Stimulated activated CD8-positive, alpha-beta memory T cell treated with anti-CD3 and anti-CD28 coated beads, Interleukin-12 subunit alpha, Interleukin-12 subunit beta, amount 100 ng/mL, for 24 hours (primary cell): ENCODE results near the gene ENTR1.
"Not testable (repeated sequence)": the region's sequence is repeated elsewhere in the genome, so short reads cannot be mapped to it uniquely, and the experiment has no call there.

Source experiments
- DNase-seq: peaks from one replicate; pipeline ENCODE4 v3.0.0-alpha.2; 2020; ENCODE audit errors: extremely low read depth

Gene ENTR1

GRCh38 chr9:136419092-136419420, 8.6 kb upstream of the ENTR1 start:
- DNase-seq, result no peak

GRCh38 chr9:136418182-136419091, 8.0 kb upstream of the ENTR1 start:
- no peak for DNase-seq

GRCh38 chr9:136416914-136417313, 6.5 kb upstream of the ENTR1 start:
- DNase-seq, result no peak

- DNase-seq, result no peak
Observed at GRCh38 chr9:136416427-136416826, 6.0 kb upstream of the ENTR1 start.

- DNase-seq, result no peak
Observed at GRCh38 chr9:136412962-136413361, 2.5 kb upstream of the ENTR1 start.

- DNase-seq, result no peak
Observed at GRCh38 chr9:136411378-136411777, 964 bp upstream of the ENTR1 start.

GRCh38 chr9:136409557-136410455, 608 bp downstream of the ENTR1 start:
- DNase-seq, result no peak

- no peak for DNase-seq
Observed at GRCh38 chr9:136407911-136408310, 2.5 kb downstream of the ENTR1 start.

- DNase-seq, result not testable (repeated sequence)
Observed at GRCh38 chr9:136407061-136407460, 3.4 kb downstream of the ENTR1 start.

- not testable (repeated sequence) for DNase-seq
Observed at GRCh38 chr9:136405904-136406303, 4.5 kb downstream of the ENTR1 start.

- DNase-seq, result no peak
Observed at GRCh38 chr9:136405481-136405880, 4.9 kb downstream of the ENTR1 start.

GRCh38 chr9:136404801-136405136, 5.6 kb downstream of the ENTR1 start:
- no peak for DNase-seq

GRCh38 chr9:136403915-136404800, 6.3 kb downstream of the ENTR1 start:
- no peak for DNase-seq

- DNase-seq, result no peak
Observed at GRCh38 chr9:136403538-136403914, 6.9 kb downstream of the ENTR1 start.

- DNase-seq, result no peak
Observed at GRCh38 chr9:136402067-136402466, 8.3 kb downstream of the ENTR1 start.

GRCh38 chr9:136401173-136401922, 9.1 kb downstream of the ENTR1 start:
- no peak for DNase-seq

GRCh38 chr9:136400038-136400834, 10.2 kb downstream of the ENTR1 start, which contains the start of gene SNAPC4:
Gene SNAPC4, minus strand, starts transcription at chr9:136400170. Its CDS starts 1,742 bp downstream, at chr9:136398428.
- peak; percentile 65 for DNase-seq

GRCh38 chr9:136399176-136400037, 11.0 kb downstream of the ENTR1 start:
- no peak for DNase-seq

GRCh38 chr9:136398286-136398685, 12.1 kb downstream of the ENTR1 start:
- DNase-seq, result no peak
